OCI-LY7 (cell line): Measurements from ENCODE around the gene TPM1. TPM values are rescaled to one million over a fixed set of nuclear protein-coding genes. Genes with fewer than 3 reads are reported as not detected.
A peak's percentile ranks its signal among the peaks of the same experiment; 100 is the strongest.

Experiments used
- BruUV-seq: library from RNA; stranded (reverse); fragments of 400-500 nt; replicated peaks from 2 replicates; lab custom pipeline; 2021; lab: Mats Ljungman, UMichigan
- CTCF ChIA-PET: fragments of 300-600 bp; sonication (Branson Sonifier 250); formaldehyde crosslinking; loops from one replicate; lab custom pipeline; 2022; ENCODE audit warnings: antibody characterized with exemption; ENCODE audit not compliant: unreplicated experiment; lab: Charles Lee
- POLR2A ChIA-PET: fragments of 300-600 bp; sonication (Branson Sonifier 250); formaldehyde crosslinking; loops from one replicate; lab custom pipeline; 2022; ENCODE audit warnings: antibody characterized with exemption; lab: Charles Lee
- DNase-seq: peaks from one replicate; pipeline ENCODE4 v3.0.0-alpha.2; 2015; ENCODE audit warnings: low spot score
- H2AFZ ChIP-seq: fragments of 200-600 bp; sonication (generic), shearing (Covaris generic); 2 replicates; pipeline ENCODE4 v1.6.1; 2014; ENCODE audit warnings: mild to moderate bottlenecking, antibody characterized with exemption, low read length, moderate library complexity
- H3K27ac ChIP-seq: fragments of 200-600 bp; sonication (generic); 2 replicates; pipeline ENCODE4 v1.5.1; 2014; ENCODE audit warnings: mixed run types, low read depth, mild to moderate bottlenecking, moderate library complexity, low read length, inconsistent platforms; ENCODE audit not compliant: poor library complexity, severe bottlenecking
- H3K36me3 ChIP-seq: fragments of 200-600 bp; sonication (generic); 2 replicates; pipeline ENCODE4 v1.6.1; 2014; ENCODE audit warnings: mild to moderate bottlenecking, antibody characterized with exemption, low read length, moderate library complexity, mixed read lengths; ENCODE audit not compliant: insufficient read depth
- H3K4me1 ChIP-seq: fragments of 200-600 bp; sonication (generic); 2 replicates; pipeline ENCODE4 v1.5.1; 2014; ENCODE audit warnings: mild to moderate bottlenecking, low read length; ENCODE audit not compliant: insufficient read depth, poor library complexity, severe bottlenecking
- H3K4me2 ChIP-seq: fragments of 200-600 bp; sonication (generic); 2 replicates; pipeline ENCODE4 v1.6.1; 2014; ENCODE audit warnings: mild to moderate bottlenecking, low read length
- H3K4me3 ChIP-seq: fragments of 200-600 bp; sonication (generic); 2 replicates; pipeline ENCODE4 v1.5.1; 2014; ENCODE audit warnings: mild to moderate bottlenecking, low read depth, low read length; ENCODE audit not compliant: poor library complexity, severe bottlenecking
- H3K79me2 ChIP-seq: fragments of 200-600 bp; sonication (generic); 2 replicates; pipeline ENCODE4 v1.6.1; 2016; ENCODE audit warnings: low read depth, mild to moderate bottlenecking, low read length, moderate library complexity, mixed read lengths; ENCODE audit not compliant: insufficient read depth
- H3K9me2 ChIP-seq: fragments of 200-600 bp; sonication (generic); 2 replicates; pipeline ENCODE4 v1.6.1; 2016; ENCODE audit warnings: mild to moderate bottlenecking, low read length, mixed read lengths; ENCODE audit not compliant: insufficient read depth
- H3K9me3 ChIP-seq: fragments of 200-600 bp; sonication (generic); 2 replicates; pipeline ENCODE4 v1.6.1; 2014; ENCODE audit warnings: mild to moderate bottlenecking, mixed run types, low read length, mixed read lengths
- H4K20me1 ChIP-seq: fragments of 200-600 bp; sonication (generic); 2 replicates; pipeline ENCODE4 v1.6.1; 2014; ENCODE audit warnings: mild to moderate bottlenecking, antibody characterized with exemption, low read length, moderate library complexity, mixed read lengths; ENCODE audit not compliant: insufficient read depth
- CTCF ChIP-seq: fragments of 200-600 bp; sonication (generic); conservative IDR thresholded peaks from 2 replicates; pipeline ENCODE4 v1.5.1; 2014; ENCODE audit warnings: mild to moderate bottlenecking, antibody characterized with exemption, low read length, moderate library complexity, mixed read lengths
- EZH2phosphoT487 ChIP-seq: fragments of 200-600 bp; sonication (generic); IDR thresholded peaks from 2 replicates; pipeline ENCODE4 v1.6.1; 2018; ENCODE audit warnings: low read depth, borderline replicate concordance, mild to moderate bottlenecking, mixed run types, antibody characterized with exemption, low read length, moderate library complexity, mixed read lengths
- intact Hi-C: fragments of 100-400 bp; cut with micrococcal nuclease; formaldehyde crosslinking; loops from one replicate; pipeline ENCODE4 v1.10.0; 2022; ENCODE audit not compliant: unreplicated experiment
- total RNA-seq, 2 experiments: library from RNA; depleted of rRNA in 1 of 2; stranded (reverse); fragments of >200 nt in 1 of 2; shearing (Covaris generic) in 1 of 2; gene quantifications; 2 replicates each; pipeline ENCODE4 v1.2.3, GENCODE V29; 2014 to 2022

Gene TPM1
- total RNA-seq, 2 experiments from 2014 or later = 19.3 to 19.9 TPM

GRCh38 chr15:63022663-63023062 is 19.9 kb upstream of the TPM1 start:
- ChIA-PET POLR2A (no interaction called here), CTCF (no interaction called here)
- no peaks in the 10 kb centered on the region for H3K9me3 ChIP-seq
- no peaks in the 10 kb centered on the region for H3K4me1 ChIP-seq
- no peak for DNase-seq
- no peak overlapping the region for H3K27ac ChIP-seq
- H3K79me2 ChIP-seq = no peaks in the 10 kb centered on the region
- no peak overlapping the region for H2AFZ ChIP-seq
- BruUV-seq = no TSS peak
- no peak for TF ChIP-seq CTCF
- TF ChIP-seq EZH2phosphoT487 = no peak
- intact Hi-C loops = no loop called here
- H3K4me2 ChIP-seq = no peak overlapping the region
- H3K9me2 ChIP-seq = no peaks in the 10 kb centered on the region
- no peaks in the 10 kb centered on the region for H4K20me1 ChIP-seq
- no peak overlapping the region for H3K4me3 ChIP-seq
- no peaks in the 10 kb centered on the region for H3K36me3 ChIP-seq

- H3K27ac ChIP-seq = no peak overlapping the region
- no peaks in the 10 kb centered on the region for H3K9me3 ChIP-seq
- no peak for DNase-seq
- BruUV-seq = no TSS peak
- no peaks in the 10 kb centered on the region for H3K79me2 ChIP-seq
- H3K9me2 ChIP-seq = no peaks in the 10 kb centered on the region
- H3K36me3 ChIP-seq = no peaks in the 10 kb centered on the region
- no peak overlapping the region for H3K4me3 ChIP-seq
- ChIA-PET CTCF (no interaction called here), POLR2A (interaction anchor here (0.7 kb wide), 1 partner anchor 503 kb away, joined by 3 read pairs; no protein-coding TSS in a partner anchor)
- H3K4me2 ChIP-seq = no peak overlapping the region
- intact Hi-C loops = no loop called here
- H4K20me1 ChIP-seq = no peaks in the 10 kb centered on the region
- TF ChIP-seq CTCF = no peak
- TF ChIP-seq EZH2phosphoT487 = no peak
- H2AFZ ChIP-seq = no peak overlapping the region
- no peaks in the 10 kb centered on the region for H3K4me1 ChIP-seq
These were observed 19.1 kb upstream of the TPM1 start for GRCh38 chr15:63023351-63023945.

GRCh38 chr15:63025460-63025859 is 17.1 kb upstream of the TPM1 start:
- no peak overlapping the region for H2AFZ ChIP-seq
- no peaks in the 10 kb centered on the region for H4K20me1 ChIP-seq
- no peaks in the 10 kb centered on the region for H3K36me3 ChIP-seq
- BruUV-seq = no TSS peak
- no peak overlapping the region for H3K4me3 ChIP-seq
- peak; percentile 6 for DNase-seq
- no peaks in the 10 kb centered on the region for H3K9me2 ChIP-seq
- no peak overlapping the region for H3K4me2 ChIP-seq
- no peaks in the 10 kb centered on the region for H3K4me1 ChIP-seq
- POLR2A ChIA-PET = no interaction called here
- H3K79me2 ChIP-seq = no peaks in the 10 kb centered on the region
- H3K9me3 ChIP-seq = no peaks in the 10 kb centered on the region
- CTCF ChIA-PET = no interaction called here
- peak; percentile 34; the same call in 1 of the 2 replicates for TF ChIP-seq CTCF
- no peak for TF ChIP-seq EZH2phosphoT487
- intact Hi-C loops = no loop called here
- no peak overlapping the region for H3K27ac ChIP-seq
